Smooth muscle cell (in vitro differentiated cells): ENCODE measurements around the gene C4BPB. TPM values are rescaled to one million over a fixed set of nuclear protein-coding genes. Genes with fewer than 3 reads are reported as not detected.
"Not testable (repeated sequence)": the region's sequence is repeated elsewhere in the genome, so short reads cannot be mapped to it uniquely, and the experiment has no call there.

Experiments
- DNase-seq: peaks from one replicate; lab custom pipeline; 2025; ENCODE audit not compliant: unreplicated experiment; lab: John Stamatoyannopoulos, UW
- H2AFZ ChIP-seq: fragments of 200-600 bp; sonication (generic); 2 replicates; pipeline ENCODE4 v1.6.0; 2016; ENCODE audit warnings: antibody characterized with exemption, low read depth, mild to moderate bottlenecking
- H3F3A ChIP-seq: fragments of 200-600 bp; sonication (generic); 2 replicates; pipeline ENCODE4 v1.6.0; 2017; ENCODE audit warnings: antibody characterized with exemption, low read depth
- H3K27ac ChIP-seq: fragments of 200-600 bp; sonication (generic); 2 replicates; pipeline ENCODE4 v1.5.1; 2016; ENCODE audit warnings: low read depth, mild to moderate bottlenecking
- H3K27me3 ChIP-seq: fragments of 200-600 bp; sonication (generic); 2 replicates; pipeline ENCODE4 v1.6.1; 2016; ENCODE audit warnings: low read depth, mild to moderate bottlenecking
- H3K36me3 ChIP-seq: fragments of 200-600 bp; sonication (generic); 2 replicates; pipeline ENCODE4 v1.5.1; 2016; ENCODE audit warnings: low read depth
- H3K4me1 ChIP-seq: fragments of 200-600 bp; sonication (generic); 2 replicates; pipeline ENCODE4 v1.5.1; 2016; ENCODE audit warnings: low read depth
- H3K4me2 ChIP-seq: fragments of 200-600 bp; sonication (generic); 2 replicates; pipeline ENCODE4 v1.6.0; 2016; ENCODE audit warnings: mild to moderate bottlenecking
- H3K4me3 ChIP-seq: fragments of 200-600 bp; sonication (generic); 2 replicates; pipeline ENCODE4 v1.5.1; 2016; ENCODE audit warnings: mild to moderate bottlenecking
- H3K79me2 ChIP-seq: fragments of 200-600 bp; sonication (generic); 2 replicates; pipeline ENCODE4 v1.6.0; 2016; ENCODE audit warnings: low read depth, mild to moderate bottlenecking
- H3K9ac ChIP-seq: fragments of 200-600 bp; sonication (generic); 2 replicates; pipeline ENCODE4 v1.6.0; 2016; ENCODE audit warnings: low read depth
- H3K9me3 ChIP-seq: fragments of 200-600 bp; sonication (generic); replicated peaks from 2 replicates; pipeline ENCODE4 v1.5.1; 2016; ENCODE audit warnings: low read depth
- H4K20me1 ChIP-seq: fragments of 200-600 bp; sonication (generic); 2 replicates; pipeline ENCODE4 v1.6.0; 2016; ENCODE audit warnings: low read depth
- CTCF ChIP-seq: fragments of 200-600 bp; sonication (generic); IDR thresholded peaks from 2 replicates; pipeline ENCODE4 v1.5.1; 2017; ENCODE audit warnings: borderline replicate concordance, mild to moderate bottlenecking, antibody characterized with exemption; ENCODE audit not compliant: insufficient read depth, poor library complexity, severe bottlenecking
- WGBS: methylation state at CpG from one replicate; pipeline ENCODE4 v1.1.7; 2016; ENCODE audit warnings: low lambda C conversion rate; 5-methylcytosine and 5-hydroxymethylcytosine counted together
- polyA plus RNA-seq: library from polyadenylated mRNA; unstranded; fragments of >200 nt; fragmentation: Nextera tagmentation; extraction: Ambion mirVana; gene quantifications from 2 replicates; pipeline ENCODE4 v1.2.1, GENCODE V29; 2016
- total RNA-seq: library from RNA; depleted of rRNA; stranded (reverse); fragments of >200 nt; gene quantifications from 2 replicates; pipeline ENCODE4 v1.2.3, GENCODE V29; 2014

C4BPB gene, protein sequence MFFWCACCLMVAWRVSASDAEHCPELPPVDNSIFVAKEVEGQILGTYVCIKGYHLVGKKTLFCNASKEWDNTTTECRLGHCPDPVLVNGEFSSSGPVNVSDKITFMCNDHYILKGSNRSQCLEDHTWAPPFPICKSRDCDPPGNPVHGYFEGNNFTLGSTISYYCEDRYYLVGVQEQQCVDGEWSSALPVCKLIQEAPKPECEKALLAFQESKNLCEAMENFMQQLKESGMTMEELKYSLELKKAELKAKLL
- 0.99 and 1.2 TPM in 2 replicates for total RNA-seq
- 0.60 and 1.00 TPM in 2 replicates for polyA plus RNA-seq

GRCh38 chr1:207088701-207089626, at the start of gene C4BPB:
TSS of gene C4BPB (plus strand) at chr1:207088860. CDS start at chr1:207089532, 672 bp downstream.
- no peak for TF ChIP-seq CTCF
- Histone ChIP-seq H3K9me3 (no peaks in the 10 kb centered on the region), H3K9ac (no peak within 1 kb of the TSS), H2AFZ (peak within 1 kb of the TSS; percentile 2), H3K27ac (no peak within 1 kb of the TSS), H3K27me3 (no peaks in the 10 kb centered on the region), H3F3A (peaks cover 6% of the 10 kb centered on the region), H3K4me1 (peaks cover 6% of the 10 kb centered on the region), H4K20me1 (no peaks in the 10 kb centered on the region), H3K4me3 (no peak within 1 kb of the TSS), H3K4me2 (peak within 1 kb of the TSS; percentile 5), H3K79me2 (no peaks in the 10 kb centered on the region), H3K36me3 (no peaks in the 10 kb centered on the region)
- no peak for DNase-seq
- WGBS, result 80% methylated on average over 9 of the region's 9 CpGs

DNA sequence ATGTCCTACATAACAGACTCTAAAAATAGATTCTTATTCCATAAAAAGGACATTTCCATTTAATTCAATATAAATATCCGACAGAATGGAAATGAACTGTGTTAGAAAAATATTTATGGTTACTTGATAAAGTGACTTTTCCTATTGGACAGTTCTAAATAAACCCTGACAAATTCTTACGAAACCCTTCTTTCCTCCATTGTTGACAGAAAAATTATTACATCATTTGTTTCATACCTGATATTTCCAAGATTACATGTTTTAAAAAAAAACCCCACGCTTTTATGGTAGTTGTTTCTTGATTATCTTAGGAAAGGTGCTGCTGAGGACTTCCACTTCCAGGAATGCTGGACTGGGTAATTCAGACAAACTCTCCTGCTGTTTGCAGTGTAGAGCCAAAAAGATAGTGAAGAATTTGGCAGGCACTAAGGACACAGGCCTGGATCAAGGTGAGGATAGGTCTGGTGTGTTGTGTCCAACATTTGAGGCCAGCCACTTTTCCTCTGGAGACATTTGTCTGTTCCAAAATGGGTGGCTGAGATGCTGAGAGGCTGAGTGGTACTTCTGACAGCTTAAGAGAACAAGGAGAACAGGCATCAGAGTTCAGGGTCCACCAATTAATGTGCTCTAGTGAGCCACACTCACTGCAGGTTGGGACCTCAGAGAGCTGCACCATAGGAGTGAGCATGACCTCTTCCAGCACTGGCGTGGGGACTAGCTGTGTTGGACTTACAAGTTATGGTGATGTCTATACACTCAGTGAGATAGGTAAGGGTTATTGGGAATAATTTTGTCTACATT, 49.1 kb upstream of the C4BPB start:
- Histone ChIP-seq H3K79me2 (no peaks in the 10 kb centered on the region), H2AFZ (no peak overlapping the region), H3K4me3 (no peak overlapping the region), H3K27me3 (no peaks in the 10 kb centered on the region), H3K9me3 (no peaks in the 10 kb centered on the region), H3F3A (peaks cover 7% of the 10 kb centered on the region), H3K4me1 (no peaks in the 10 kb centered on the region), H3K9ac (no peak overlapping the region), H4K20me1 (no peaks in the 10 kb centered on the region), H3K4me2 (no peak overlapping the region), H3K36me3 (no peaks in the 10 kb centered on the region), H3K27ac (peak overlapping the region; percentile 61)
- WGBS, result 99% methylated on average over 4 of the region's 4 CpGs
- DNase-seq, result no peak
- TF ChIP-seq CTCF, result no peak

DNA sequence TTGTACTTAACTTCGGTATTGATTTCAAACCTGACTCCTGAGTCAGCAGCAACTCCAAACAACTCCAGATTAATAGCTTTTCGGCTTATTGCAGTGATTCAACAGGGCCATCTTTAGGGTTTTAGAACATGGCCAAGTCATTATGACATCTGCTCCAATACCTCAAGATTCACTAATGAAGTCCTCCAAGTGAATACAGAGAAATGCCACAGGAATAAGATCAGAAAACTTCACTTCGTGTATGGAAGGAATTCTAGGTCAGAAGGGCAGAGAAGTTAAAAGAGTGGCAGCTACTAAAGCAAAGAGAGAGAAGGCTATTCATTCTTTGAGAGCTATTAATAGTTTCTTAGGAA, 48.5 kb upstream of the C4BPB start:
- TF ChIP-seq CTCF, result no peak
- no peaks in the 10 kb centered on the region for H3K4me1 ChIP-seq
- no peak overlapping the region for H3K4me3 ChIP-seq
- WGBS, result 36% methylated on average over 3 of the region's 3 CpGs
- peak overlapping the region; percentile 61 for H3K27ac ChIP-seq
- peaks cover 7% of the 10 kb centered on the region for H3F3A ChIP-seq
- H4K20me1 ChIP-seq, result peaks cover 4% of the 10 kb centered on the region
- peaks cover under 1% of the 10 kb centered on the region for H3K79me2 ChIP-seq
- no peaks in the 10 kb centered on the region for H3K27me3 ChIP-seq
- no peaks in the 10 kb centered on the region for H3K36me3 ChIP-seq
- H3K4me2 ChIP-seq, result peak overlapping the region; percentile 14
- H3K9ac ChIP-seq, result no peak overlapping the region
- DNase-seq, result no peak
- no peak overlapping the region for H2AFZ ChIP-seq
- no peaks in the 10 kb centered on the region for H3K9me3 ChIP-seq

DNA sequence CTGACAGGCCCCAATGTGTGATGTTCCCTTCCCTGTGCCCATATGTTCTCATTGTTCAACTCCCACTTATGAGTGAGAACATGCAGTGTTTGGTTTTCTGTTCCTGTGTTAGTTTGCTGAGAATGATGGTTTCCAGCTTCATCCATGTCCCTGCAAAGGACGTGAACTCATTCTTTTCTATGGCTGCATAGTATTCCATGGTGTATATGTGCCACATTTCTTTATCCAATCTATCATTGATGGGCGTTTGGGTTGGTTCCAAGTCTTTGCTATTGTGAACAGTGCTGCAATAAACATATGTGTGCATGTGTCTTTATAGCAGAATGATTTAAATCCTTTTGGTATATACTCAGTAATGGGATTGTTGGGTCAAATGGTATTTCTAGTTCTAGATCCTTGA, 47.3 kb upstream of the C4BPB start:
- H4K20me1 ChIP-seq, result peaks cover 17% of the 10 kb centered on the region
- not testable (repeated sequence) for H3K9ac ChIP-seq, H3F3A ChIP-seq, H3K36me3 ChIP-seq, H3K27ac ChIP-seq, H2AFZ ChIP-seq, DNase-seq, H3K4me2 ChIP-seq, H3K9me3 ChIP-seq, H3K4me1 ChIP-seq, H3K4me3 ChIP-seq, H3K27me3 ChIP-seq
- H3K79me2 ChIP-seq, result peaks cover 13% of the 10 kb centered on the region
- 85% methylated on average over 2 of the region's 2 CpGs for WGBS
